NCI-H82 (cell line): ENCODE results near the gene XCR1.
"Not testable (repeated sequence)": the region's sequence is repeated elsewhere in the genome, so short reads cannot be mapped to it uniquely, and the experiment has no call there.

ENCODE experiments used
- DNase-seq: peaks from one replicate; lab custom pipeline; 2025; lab: John Stamatoyannopoulos, UW

XCR1 gene

GRCh38 chr3:46038916-46039315 lies 11.6 kb upstream of the XCR1 start:
- DNase-seq: no peak

GRCh38 chr3:46038071-46038470 lies 10.8 kb upstream of the XCR1 start:
- not testable (repeated sequence) for DNase-seq

GRCh38 chr3:46036191-46036590 lies 8.9 kb upstream of the XCR1 start:
- DNase-seq: no peak

GRCh38 chr3:46031747-46032146 lies 4.5 kb upstream of the XCR1 start:
- no peak for DNase-seq

- DNase-seq: no peak
These were observed 4.0 kb upstream of the XCR1 start for GRCh38 chr3:46031269-46031668.

GRCh38 chr3:46030626-46031025 lies 3.3 kb upstream of the XCR1 start:
- no peak for DNase-seq

- no peak for DNase-seq
These were observed 2.8 kb upstream of the XCR1 start for GRCh38 chr3:46029953-46030543.

- DNase-seq: no peak
These were observed 584 bp upstream of the XCR1 start for GRCh38 chr3:46027736-46028397.

- DNase-seq: no peak
These were observed 2.1 kb downstream of the XCR1 start for GRCh38 chr3:46025139-46025538.

GRCh38 chr3:46024131-46024530 lies 3.2 kb downstream of the XCR1 start:
- no peak for DNase-seq

GRCh38 chr3:46022909-46023785 lies 4.1 kb downstream of the XCR1 start:
- no peak for DNase-seq

GRCh38 chr3:46021516-46021915 lies 5.8 kb downstream of the XCR1 start:
- DNase-seq: no peak

GRCh38 chr3:46020766-46021510 lies 6.3 kb downstream of the XCR1 start:
- no peak for DNase-seq

- DNase-seq: no peak
These were observed 7.6 kb downstream of the XCR1 start for GRCh38 chr3:46019707-46020106.

- DNase-seq: no peak
These were observed 9.6 kb downstream of the XCR1 start for GRCh38 chr3:46017720-46018119.

- no peak for DNase-seq
These were observed 13.8 kb downstream of the XCR1 start for GRCh38 chr3:46013316-46014094.

- no peak for DNase-seq
These were observed 15.0 kb downstream of the XCR1 start for GRCh38 chr3:46012246-46012645.

- no peak for DNase-seq
These were observed 16.7 kb downstream of the XCR1 start for GRCh38 chr3:46010519-46011113.

- no peak for DNase-seq
These were observed 19.2 kb downstream of the XCR1 start for GRCh38 chr3:46008058-46008457.

GRCh38 chr3:46007280-46007679 lies 20.0 kb downstream of the XCR1 start:
- DNase-seq: no peak
